NCI-H2081 treated with DMSO at 0.1 percent for 48 hours (cell line): ENCODE results near the gene MVK.

Experiments
- DNase-seq: peaks from one replicate; lab custom pipeline; 2025; lab: John Stamatoyannopoulos, UW

Gene MVK

DNA sequence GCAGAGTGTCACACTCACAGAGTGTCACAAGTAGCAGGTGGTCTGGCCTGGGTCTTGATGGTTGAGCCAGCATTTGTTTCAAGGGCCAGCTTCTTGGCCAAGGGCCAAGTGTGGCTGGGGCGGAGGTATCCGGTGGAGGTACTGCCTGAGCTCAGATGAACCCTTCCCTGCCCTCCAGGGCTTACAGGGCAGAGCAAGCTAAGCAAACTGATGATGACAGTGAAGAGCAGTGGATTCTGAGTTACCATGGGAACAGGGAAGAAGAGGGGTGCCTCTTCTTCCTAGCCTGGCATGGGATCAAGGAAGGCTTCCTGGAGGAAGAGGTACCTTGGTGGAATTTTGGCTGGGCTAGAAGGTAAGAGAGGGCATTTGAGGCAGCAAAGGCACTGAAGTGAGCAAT is 35.7 kb downstream of the MVK start:
- DNase-seq = no peak

- DNase-seq = no peak
Observed at GRCh38 chr12:109610523-109610922, 36.9 kb downstream of the MVK start.

- no peak for DNase-seq
Observed at GRCh38 chr12:109611223-109611622, 37.6 kb downstream of the MVK start.

DNA sequence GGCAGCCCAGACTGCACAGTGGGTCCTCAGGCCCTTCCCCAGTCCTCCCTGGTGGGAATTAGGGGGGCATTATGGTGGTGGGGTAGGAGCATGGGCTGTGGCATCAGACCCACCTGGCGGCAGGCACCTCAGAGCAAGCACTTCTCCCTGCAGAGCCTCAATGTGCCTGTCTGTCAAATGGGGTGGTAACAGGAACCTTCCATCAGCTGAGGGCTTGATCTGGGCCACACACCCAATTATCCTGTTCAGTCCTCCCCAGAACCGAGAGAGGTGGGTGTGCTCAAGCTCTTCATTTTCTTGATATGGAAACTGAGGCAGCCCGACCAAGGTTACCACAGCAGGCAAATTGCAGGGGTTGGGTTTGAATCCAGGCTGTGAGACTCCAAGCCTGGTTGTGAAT is 38.4 kb downstream of the MVK start:
- DNase-seq = no peak

- no peak for DNase-seq
Observed at GRCh38 chr12:109612975-109613502, 39.4 kb downstream of the MVK start.

DNA sequence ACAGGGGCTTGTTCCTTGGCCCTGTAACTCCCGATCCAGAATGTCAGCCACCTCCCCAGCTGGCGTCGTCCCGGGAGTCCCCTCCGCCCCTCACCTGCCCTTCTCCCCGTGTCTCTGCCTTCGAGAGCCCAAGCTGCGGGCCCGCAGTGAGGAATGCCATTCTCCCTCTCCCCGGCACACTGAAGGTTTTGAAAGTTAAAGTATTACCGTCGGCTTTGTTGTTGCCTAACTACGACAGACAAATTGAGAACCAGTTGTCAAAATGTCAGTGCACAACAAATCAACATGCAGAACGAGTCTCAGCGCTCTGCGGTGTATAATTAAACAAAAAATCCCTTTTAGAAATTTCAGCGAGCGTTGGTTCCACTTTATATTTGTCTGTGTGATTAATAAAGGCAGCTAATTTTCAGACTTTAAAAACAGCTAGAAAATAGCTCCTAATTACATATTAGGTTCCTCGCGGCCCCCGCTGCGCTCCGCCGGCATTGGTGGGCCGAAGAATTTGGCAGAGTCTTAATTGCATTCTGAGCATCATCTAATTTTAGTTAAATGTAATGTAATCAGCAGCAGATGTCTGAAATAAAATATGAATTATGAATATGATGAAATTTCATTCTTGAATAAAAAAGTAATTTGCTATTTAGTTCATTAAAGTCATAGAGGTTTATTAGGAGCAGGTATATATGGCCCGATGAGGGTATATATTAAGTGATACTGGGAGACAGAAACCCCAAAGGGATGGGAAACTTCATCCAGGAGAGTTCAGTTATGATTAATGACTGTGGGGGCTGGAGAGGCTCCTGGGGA is 40.3 kb downstream of the MVK start:
- no peak for DNase-seq

DNA sequence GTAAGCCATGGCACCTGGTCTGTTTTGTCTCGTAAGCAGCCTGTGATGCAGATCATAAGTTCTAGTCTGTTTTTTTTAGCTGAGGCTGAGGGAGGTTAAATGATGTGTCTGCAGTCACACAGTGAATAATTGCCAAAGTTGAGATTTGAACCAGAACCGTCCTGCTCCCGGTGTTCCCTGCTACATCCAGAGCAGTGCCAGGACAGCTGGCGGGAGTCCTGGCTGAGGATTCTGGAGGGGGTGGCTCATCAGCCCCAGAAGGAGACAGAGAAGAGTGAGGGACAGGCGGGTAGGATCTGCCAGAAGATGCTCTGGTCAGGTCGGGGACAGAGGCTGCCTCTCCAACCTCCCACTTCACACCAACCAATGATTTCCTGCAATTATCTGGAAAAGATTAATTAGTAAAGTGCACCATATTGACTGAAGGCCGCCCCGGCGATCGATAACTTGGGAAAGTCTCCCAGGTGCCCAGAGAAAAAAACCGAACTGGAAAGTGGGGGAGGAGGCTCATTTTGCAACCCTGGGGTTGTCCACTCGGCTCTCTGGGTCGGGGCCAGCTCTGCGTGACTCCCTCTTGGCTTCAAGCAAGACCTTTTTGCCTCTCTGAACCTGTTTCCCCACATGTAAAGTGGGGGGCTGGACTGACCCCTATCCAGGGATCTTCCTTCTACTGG is 42.1 kb downstream of the MVK start:
- DNase-seq = no peak

DNA sequence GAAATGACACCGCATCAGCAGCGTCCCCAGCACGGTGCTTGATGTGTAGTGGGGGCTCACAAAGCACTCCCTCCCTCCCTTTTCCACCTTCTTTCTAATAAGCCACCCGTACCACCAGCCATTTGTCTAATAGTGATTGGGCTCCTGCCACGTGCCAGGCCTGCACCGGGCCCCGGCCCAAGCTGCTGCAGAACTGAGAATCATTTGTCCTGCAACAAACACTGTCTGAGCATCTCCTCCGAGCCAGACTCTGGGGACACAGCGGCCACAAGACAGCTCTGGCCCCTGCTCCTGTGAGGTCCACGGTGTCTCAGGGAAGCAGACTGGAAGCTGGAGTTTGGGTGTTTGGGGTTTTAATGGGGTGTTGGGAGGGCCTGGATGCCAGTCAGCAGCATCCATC is 43.9 kb downstream of the MVK start:
- DNase-seq = no peak

- no peak for DNase-seq
Observed at GRCh38 chr12:109618082-109618481, 44.5 kb downstream of the MVK start.

GRCh38 chr12:109619002-109619604 is 45.5 kb downstream of the MVK start:
- no peak for DNase-seq

- DNase-seq = peak; percentile 27
Observed at GRCh38 chr12:109621211-109621694, 47.7 kb downstream of the MVK start.

DNA sequence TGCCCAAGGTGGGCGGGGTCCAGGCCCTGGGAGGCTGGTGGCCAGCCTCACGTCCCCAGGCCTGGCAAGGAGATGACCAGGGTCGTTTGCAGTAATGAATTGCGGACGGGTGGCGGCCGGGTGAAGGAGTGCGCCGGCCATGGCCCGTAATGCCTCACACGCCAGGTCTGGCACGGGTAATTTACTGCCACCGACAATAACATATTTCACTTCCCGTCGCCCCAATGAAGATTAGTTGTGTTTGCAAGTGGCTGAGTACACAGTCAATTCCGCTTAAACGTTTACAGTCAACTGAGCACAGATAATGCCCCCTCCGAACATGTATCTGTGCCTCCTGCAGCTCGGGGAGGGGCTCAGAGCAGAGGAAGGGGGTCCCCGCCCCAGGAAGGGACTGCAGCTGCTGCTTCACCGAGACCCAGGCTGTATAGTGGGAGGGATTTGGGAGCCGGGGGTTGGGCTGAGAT is 48.3 kb downstream of the MVK start:
- peak; percentile 97 for DNase-seq

GRCh38 chr12:109624467-109624866 is 50.9 kb downstream of the MVK start:
- no peak for DNase-seq

- DNase-seq = no peak
Observed at GRCh38 chr12:109625131-109625559, 51.6 kb downstream of the MVK start.

DNA sequence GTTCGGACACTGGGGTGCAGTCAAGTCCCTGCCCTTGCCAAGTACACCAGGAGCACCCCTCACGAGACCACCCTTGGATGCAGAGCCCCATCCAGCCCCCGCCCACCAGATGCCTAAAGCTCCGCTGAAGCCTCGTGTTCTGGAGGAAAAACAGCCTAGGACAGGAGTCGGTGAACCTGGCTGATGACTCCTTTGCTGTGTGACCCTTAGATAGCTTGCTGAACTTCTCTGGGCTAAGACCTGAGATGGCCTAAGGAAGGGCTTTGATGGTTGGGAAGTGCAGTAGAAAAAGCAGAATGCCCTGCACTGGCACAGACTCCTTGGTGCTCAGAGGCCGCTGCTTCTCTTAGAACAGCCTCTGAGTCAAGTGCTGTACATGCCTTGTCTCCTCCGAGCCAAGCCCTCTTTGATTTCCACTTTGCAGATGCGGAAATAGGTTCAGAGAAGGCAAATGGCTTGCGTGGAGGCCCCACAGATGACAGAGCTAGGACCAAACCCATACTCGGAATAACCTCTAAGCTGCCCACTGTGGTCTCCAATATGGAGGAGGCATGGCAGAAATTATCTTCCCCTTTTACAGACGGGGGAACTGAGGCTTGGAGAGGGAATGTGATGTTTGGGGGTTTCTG is 52.3 kb downstream of the MVK start:
- DNase-seq = no peak

- DNase-seq = no peak
Observed at GRCh38 chr12:109626378-109627115, 53.0 kb downstream of the MVK start.

DNA sequence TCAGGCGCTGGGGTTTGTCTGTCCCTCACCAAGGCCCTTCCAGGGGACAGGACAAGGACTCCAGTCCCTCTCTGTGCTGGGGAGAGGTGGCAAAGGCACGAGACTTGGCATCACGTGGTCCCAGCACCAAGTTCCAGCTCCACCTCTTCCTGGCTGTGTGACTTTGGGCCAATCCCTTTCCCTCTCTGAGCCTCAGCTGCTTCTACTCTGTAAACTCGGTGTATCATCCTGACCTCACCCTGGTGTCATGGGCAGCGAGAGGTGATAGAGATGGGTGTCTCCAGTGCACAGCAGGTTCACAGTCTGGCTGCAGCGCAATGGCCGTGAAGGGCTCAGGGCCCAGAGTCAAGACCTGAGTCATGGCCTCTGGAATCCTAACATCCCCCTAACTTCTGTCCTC is 54.0 kb downstream of the MVK start:
- DNase-seq = no peak

DNA sequence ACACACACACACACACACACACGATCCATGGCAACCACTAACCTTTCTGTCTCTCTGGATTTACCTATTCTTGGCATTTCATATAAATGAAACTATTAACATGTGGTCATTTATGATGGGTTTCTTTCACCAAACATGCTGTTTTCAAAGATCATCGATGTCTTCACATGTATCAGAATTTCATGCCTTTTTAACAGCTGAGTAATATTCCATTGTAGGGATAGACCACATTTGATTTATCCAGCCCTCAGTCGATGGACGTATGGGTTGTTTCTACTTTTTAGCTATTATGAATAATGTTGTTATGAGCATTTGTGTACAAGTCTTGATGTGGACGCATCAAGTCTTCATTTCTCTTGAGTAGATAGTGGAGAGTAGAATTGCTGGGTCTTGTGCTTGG is 56.5 kb downstream of the MVK start:
- no peak for DNase-seq

- DNase-seq = no peak
Observed at GRCh38 chr12:109630815-109631214, 57.2 kb downstream of the MVK start.

GRCh38 chr12:109631302-109631701 is 57.7 kb downstream of the MVK start:
- no peak for DNase-seq

- DNase-seq = no peak
Observed at GRCh38 chr12:109631751-109632150, 58.2 kb downstream of the MVK start.
